IMR-90 (cell line): ENCODE measurements around the gene DPYSL5. TPM values are rescaled to one million over a fixed set of nuclear protein-coding genes. Genes with fewer than 3 reads are reported as not detected.

Experiments
- ATAC-seq: fragments of 200-7000 bp; cut with Tn5 transposase; 2 replicates; pipeline ENCODE4 v1.9.1; 2020; ENCODE audit warnings: low read depth, mild to moderate bottlenecking, moderate library complexity
- BruUV-seq: library from RNA; stranded (reverse); fragments of 400-500 nt; replicated peaks from 2 replicates; lab custom pipeline; 2021; lab: Mats Ljungman, UMichigan
- CTCF ChIA-PET: fragments of 300-600 bp; formaldehyde crosslinking; extraction: SDS; loops from one replicate; lab custom pipeline; 2021; ENCODE audit warnings: antibody characterized with exemption; lab: Yijun Ruan, JAX
- POLR2A ChIA-PET: fragments of 300-600 bp; sonication (Branson Sonifier 250); formaldehyde crosslinking; loops from one replicate; lab custom pipeline; 2022; ENCODE audit warnings: antibody characterized with exemption; ENCODE audit not compliant: unreplicated experiment; lab: Charles Lee
- DNase-seq: peaks from one replicate; pipeline ENCODE4 v3.0.0; 2013
- H2AFZ ChIP-seq: replicated peaks from 2 replicates; pipeline ENCODE3; 2013; ENCODE audit warnings: low read length, mild to moderate bottlenecking; ENCODE audit not compliant: poor library complexity
- H2AK5ac ChIP-seq: 2 replicates; pipeline ENCODE4 v1.6.1; 2013; ENCODE audit warnings: low read depth, low read length, inconsistent platforms
- H2AK9ac ChIP-seq: replicated peaks from 2 replicates; pipeline ENCODE3; 2013; ENCODE audit warnings: mild to moderate bottlenecking, low read depth, low read length, moderate library complexity; ENCODE audit not compliant: poor library complexity
- H2BK120ac ChIP-seq: 2 replicates; pipeline ENCODE4 v1.6.1; 2013; ENCODE audit warnings: low read depth, low read length, inconsistent platforms
- H2BK15ac ChIP-seq: 3 replicates; pipeline ENCODE4 v1.6.1; 2013; ENCODE audit warnings: low read depth, low read length, inconsistent platforms
- H2BK20ac ChIP-seq: 2 replicates; pipeline ENCODE4 v1.6.1; 2013; ENCODE audit warnings: low read depth, mild to moderate bottlenecking, inconsistent platforms, low read length, moderate library complexity
- H2BK5ac ChIP-seq: 2 replicates; pipeline ENCODE4 v1.6.1; 2013; ENCODE audit warnings: mild to moderate bottlenecking, low read depth, low read length, inconsistent platforms; ENCODE audit not compliant: poor library complexity, severe bottlenecking
- H3K14ac ChIP-seq: replicated peaks from 2 replicates; pipeline ENCODE4 v1.6.1; 2013; ENCODE audit warnings: low read depth, low read length, inconsistent platforms
- H3K18ac ChIP-seq: 2 replicates; pipeline ENCODE4 v1.6.1; 2013; ENCODE audit warnings: low read depth, low read length, control low read depth
- H3K23ac ChIP-seq: 2 replicates; pipeline ENCODE4 v1.6.1; 2013; ENCODE audit warnings: low read depth, low read length, inconsistent platforms
- H3K27ac ChIP-seq: 2 replicates; pipeline ENCODE4 v1.5.1; 2013; ENCODE audit warnings: mild to moderate bottlenecking, control low read depth, low read length; ENCODE audit not compliant: insufficient read depth
- H3K27me3 ChIP-seq: 2 replicates; pipeline ENCODE4 v1.6.1; 2013; ENCODE audit warnings: low read length; ENCODE audit not compliant: control insufficient read depth, insufficient read depth
- H3K36me3 ChIP-seq: 2 replicates; pipeline ENCODE4 v1.6.1; 2013; ENCODE audit warnings: low read length, mixed read lengths; ENCODE audit not compliant: control insufficient read depth, insufficient read depth
- H3K4ac ChIP-seq: 2 replicates; pipeline ENCODE4 v1.6.1; 2013; ENCODE audit warnings: low read depth, low read length, inconsistent platforms
- H3K4me1 ChIP-seq: 2 replicates; pipeline ENCODE4 v1.6.1; 2013; ENCODE audit warnings: low read length, mixed read lengths; ENCODE audit not compliant: control insufficient read depth, insufficient read depth
- H3K4me2 ChIP-seq: 2 replicates; pipeline ENCODE4 v1.6.1; 2013; ENCODE audit warnings: low read depth, mild to moderate bottlenecking, control low read depth, low read length, moderate library complexity
- H3K4me3 ChIP-seq: 2 replicates; pipeline ENCODE4 v1.5.1; 2013; ENCODE audit warnings: low read depth, mild to moderate bottlenecking, control low read depth, low read length, moderate library complexity; ENCODE audit not compliant: insufficient read depth
- H3K56ac ChIP-seq: 2 replicates; pipeline ENCODE4 v1.6.1; 2013; ENCODE audit warnings: low read length, inconsistent platforms; ENCODE audit not compliant: insufficient read depth; ENCODE audit errors: extremely low read depth
- H3K79me1 ChIP-seq, 2 experiments: 2 replicates each; pipeline ENCODE4 v1.6.1; 2013; ENCODE audit warnings: low read length in 2 of 2, inconsistent platforms in 1 of 2, low read depth in 1 of 2
- H3K9ac ChIP-seq: 2 replicates; pipeline ENCODE4 v1.6.1; 2013; ENCODE audit warnings: low read depth, low read length, control low read depth
- H3K9me1 ChIP-seq: 2 replicates; pipeline ENCODE4 v1.6.1; 2013; ENCODE audit warnings: low read length, inconsistent platforms; ENCODE audit not compliant: insufficient read depth
- H3K9me3 ChIP-seq: 2 replicates; pipeline ENCODE4 v1.6.1; 2013; ENCODE audit warnings: low read length; ENCODE audit not compliant: control insufficient read depth, insufficient read depth
- H4K20me1 ChIP-seq: 2 replicates; pipeline ENCODE4 v1.6.1; 2013; ENCODE audit warnings: low read length, inconsistent platforms; ENCODE audit not compliant: insufficient read depth
- H4K5ac ChIP-seq: 2 replicates; pipeline ENCODE4 v1.6.1; 2013; ENCODE audit warnings: mild to moderate bottlenecking, low read depth, low read length, control low read depth
- H4K8ac ChIP-seq, 2 experiments: 2 replicates each; pipeline ENCODE4 v1.6.1; 2013; ENCODE audit warnings: low read depth in 2 of 2, low read length in 2 of 2, control low read depth in 1 of 2, inconsistent platforms in 1 of 2
- H4K91ac ChIP-seq: 2 replicates; pipeline ENCODE4 v1.6.1; 2013; ENCODE audit warnings: low read depth, low read length, inconsistent platforms; ENCODE audit not compliant: insufficient read depth
- BHLHE40 ChIP-seq: fragments of 150-350 bp; IDR thresholded peaks from 2 replicates; pipeline ENCODE4 v1.6.1; 2016; ENCODE audit warnings: mild to moderate bottlenecking, low read depth, low read length
- CEBPB ChIP-seq: IDR thresholded peaks from 2 replicates; pipeline ENCODE4 v1.6.1; 2012; ENCODE audit warnings: low read depth, low read length, improper control_type of control experiment
- CHD1 ChIP-seq: IDR thresholded peaks from 2 replicates; pipeline ENCODE4 v1.6.1; 2012; ENCODE audit warnings: low read depth, low read length, improper control_type of control experiment
- CTCF ChIP-seq: conservative IDR thresholded peaks from 2 replicates; pipeline ENCODE4 v1.5.1; 2012; ENCODE audit warnings: mild to moderate bottlenecking, low read depth, low read length, improper control_type of control experiment
- FOS ChIP-seq: fragments of 150-350 bp; IDR thresholded peaks from 2 replicates; pipeline ENCODE4 v1.6.1; 2016; ENCODE audit warnings: low read depth, low read length
- MAFK ChIP-seq: IDR thresholded peaks from 2 replicates; pipeline ENCODE4 v1.6.1; 2012; ENCODE audit warnings: low read depth, low read length, improper control_type of control experiment
- MAZ ChIP-seq: IDR thresholded peaks from 2 replicates; pipeline ENCODE4 v1.6.1; 2012; ENCODE audit warnings: low read depth, mild to moderate bottlenecking, low read length, improper control_type of control experiment, moderate library complexity, borderline replicate concordance
- MXI1 ChIP-seq: IDR thresholded peaks from 2 replicates; pipeline ENCODE4 v1.6.1; 2012; ENCODE audit warnings: low read depth, mild to moderate bottlenecking, low read length, moderate library complexity, borderline replicate concordance
- NFE2L2 ChIP-seq: fragments of 150-350 bp; IDR thresholded peaks from 2 replicates; pipeline ENCODE4 v1.6.1; 2016; ENCODE audit warnings: low read depth, mild to moderate bottlenecking, low read length
- POLR2A ChIP-seq: IDR thresholded peaks from 2 replicates; pipeline ENCODE4 v1.6.1; 2012; ENCODE audit warnings: mild to moderate bottlenecking, low read depth, low read length
- RAD21 ChIP-seq: IDR thresholded peaks from 2 replicates; pipeline ENCODE4 v1.6.1; 2012; ENCODE audit warnings: low read length, improper control_type of control experiment
- RCOR1 ChIP-seq: IDR thresholded peaks from 2 replicates; pipeline ENCODE4 v1.6.1; 2012; ENCODE audit warnings: mild to moderate bottlenecking, low read length, improper control_type of control experiment; ENCODE audit not compliant: insufficient replicate concordance
- RFX5 ChIP-seq: IDR thresholded peaks from 2 replicates; pipeline ENCODE4 v1.8.0; 2012; ENCODE audit warnings: low read depth, mild to moderate bottlenecking, low read length, moderate library complexity
- SMC3 ChIP-seq: fragments of 150-350 bp; IDR thresholded peaks from 2 replicates; pipeline ENCODE4 v1.6.1; 2016; ENCODE audit warnings: low read depth, mild to moderate bottlenecking, antibody characterized with exemption, low read length, moderate library complexity
- WGBS, 2 experiments: methylation state at CpG; one replicate each; pipeline versions ENCODE4 v1.1.5 to v1.1.7; 2013; ENCODE audit warnings: missing lambda C conversion rate in 2 of 2; ENCODE audit not compliant: insufficient read length in 1 of 2; ENCODE audit errors: extremely low coverage in 2 of 2; 5-methylcytosine and 5-hydroxymethylcytosine counted together
- dilution Hi-C: fragments of 300-500 bp; cut with HindIII; formaldehyde crosslinking; loops from one replicate; pipeline ENCODE4 v1.14.3; 2018; ENCODE audit warnings: low sequenced_read_pairs; ENCODE audit not compliant: unreplicated experiment
- in situ Hi-C: fragments of 300-500 bp; cut with MboI; formaldehyde crosslinking; loops from 3 replicates; pipeline ENCODE4 v1.14.3; 2019; ENCODE audit warnings: low sequenced_read_pairs, inconsistent platforms, mixed read lengths
- intact Hi-C: fragments of 100-400 bp; cut with micrococcal nuclease; formaldehyde crosslinking; loops from 2 replicates; pipeline ENCODE4 v1.10.0; 2022
- polyA plus RNA-seq, 3 experiments: library from polyadenylated mRNA; depleted of rRNA; stranded (reverse); fragments of >200 nt; gene quantifications; 2 replicates each; pipeline ENCODE4 v1.2.3, GENCODE V29; 2012; ENCODE audit warnings: low replicate concordance in 1 of 3
- total RNA-seq: library from RNA; depleted of rRNA; stranded (reverse); fragments of >200 nt; gene quantifications from 2 replicates; pipeline ENCODE4 v1.2.3, GENCODE V29; 2012
- TF ChIP-seq, protein P1 (sequence below): fragments of 150-350 bp; IDR thresholded peaks from 2 replicates; pipeline ENCODE4 v1.6.1; 2017; ENCODE audit warnings: mild to moderate bottlenecking, antibody characterized with exemption, low read length, low read depth
- TF ChIP-seq, protein P2 (sequence below): fragments of 150-350 bp; IDR thresholded peaks from 2 replicates; pipeline ENCODE4 v1.6.1; 2016; ENCODE audit warnings: low read depth, mild to moderate bottlenecking, low read length, moderate library complexity, borderline replicate concordance

The DPYSL5 gene
- total and polyA plus RNA-seq, 2 of the 4 experiments (the other 2 are of a cell fraction): not detected

DNA sequence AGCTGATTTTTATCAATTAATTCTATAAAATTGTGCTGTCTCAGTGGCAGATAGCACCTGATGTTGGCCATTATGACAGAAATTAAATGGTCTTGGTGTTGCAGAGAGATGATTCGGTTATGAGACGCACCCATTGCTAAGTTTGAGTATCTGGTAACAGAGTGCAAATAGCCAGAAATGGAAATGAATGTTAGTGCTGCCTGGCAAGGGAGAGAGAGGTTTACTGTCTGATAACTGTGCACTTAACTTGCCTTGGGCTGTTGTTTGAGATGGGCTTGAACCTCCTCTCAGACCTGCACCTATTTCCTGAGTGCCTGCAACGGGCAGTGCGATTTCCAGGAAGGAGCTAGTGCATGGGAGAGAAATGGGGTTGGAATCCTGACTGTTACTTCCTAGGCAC, 11.7 kb downstream of the DPYSL5 start:
- no peak overlapping the region for H2AK9ac ChIP-seq
- in situ Hi-C loops: no loop called here
- H3K23ac ChIP-seq: no peak overlapping the region
- H3K4ac ChIP-seq: no peak overlapping the region
- H3K14ac ChIP-seq: no peak overlapping the region
- H3K4me1 ChIP-seq: no peaks in the 10 kb centered on the region
- no peak overlapping the region for H2BK15ac ChIP-seq
- BruUV-seq: no TSS peak
- intact Hi-C loops: loop anchor here (5.0 kb wide), 1 partner anchor 43 kb away; no protein-coding TSS in a partner anchor
- H4K91ac ChIP-seq: no peak overlapping the region
- H3K18ac ChIP-seq: no peak overlapping the region
- no peak overlapping the region for H3K9ac ChIP-seq
- no peaks in the 10 kb centered on the region for H3K36me3 ChIP-seq
- no peaks in the 10 kb centered on the region for H4K20me1 ChIP-seq
- peaks cover 44% of the 10 kb centered on the region for H3K27me3 ChIP-seq
- DNase-seq (no peak), ATAC-seq (no peak)
- 90% methylated on average over 2 of the region's 4 CpGs; no CpG with 5 or more reads in 1 of the 2 experiments for WGBS, 2 experiments
- ChIA-PET POLR2A (no interaction called here), CTCF (no interaction called here)
- H2BK120ac ChIP-seq: no peak overlapping the region
- TF ChIP-seq BHLHE40 (no peak), MAZ (no peak), RFX5 (no peak), SMC3 (no peak), CHD1 (no peak), FOS (no peak), NFE2L2 (no peak), MAFK (no peak), CTCF (no peak), POLR2A (no peak), CEBPB (no peak), RCOR1 (no peak), MXI1 (no peak), RAD21 (no peak)
- TF ChIP-seq, protein P1, sequence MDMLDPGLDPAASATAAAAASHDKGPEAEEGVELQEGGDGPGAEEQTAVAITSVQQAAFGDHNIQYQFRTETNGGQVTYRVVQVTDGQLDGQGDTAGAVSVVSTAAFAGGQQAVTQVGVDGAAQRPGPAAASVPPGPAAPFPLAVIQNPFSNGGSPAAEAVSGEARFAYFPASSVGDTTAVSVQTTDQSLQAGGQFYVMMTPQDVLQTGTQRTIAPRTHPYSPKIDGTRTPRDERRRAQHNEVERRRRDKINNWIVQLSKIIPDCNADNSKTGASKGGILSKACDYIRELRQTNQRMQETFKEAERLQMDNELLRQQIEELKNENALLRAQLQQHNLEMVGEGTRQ: no peak
- TF ChIP-seq, protein P2, sequence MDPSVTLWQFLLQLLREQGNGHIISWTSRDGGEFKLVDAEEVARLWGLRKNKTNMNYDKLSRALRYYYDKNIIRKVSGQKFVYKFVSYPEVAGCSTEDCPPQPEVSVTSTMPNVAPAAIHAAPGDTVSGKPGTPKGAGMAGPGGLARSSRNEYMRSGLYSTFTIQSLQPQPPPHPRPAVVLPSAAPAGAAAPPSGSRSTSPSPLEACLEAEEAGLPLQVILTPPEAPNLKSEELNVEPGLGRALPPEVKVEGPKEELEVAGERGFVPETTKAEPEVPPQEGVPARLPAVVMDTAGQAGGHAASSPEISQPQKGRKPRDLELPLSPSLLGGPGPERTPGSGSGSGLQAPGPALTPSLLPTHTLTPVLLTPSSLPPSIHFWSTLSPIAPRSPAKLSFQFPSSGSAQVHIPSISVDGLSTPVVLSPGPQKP: no peak
- H2BK20ac ChIP-seq: no peak overlapping the region
- H3K9me1 ChIP-seq: no peaks in the 10 kb centered on the region
- no peak overlapping the region for H4K5ac ChIP-seq
- no peak overlapping the region for H3K4me3 ChIP-seq
- H3K56ac ChIP-seq: no peak overlapping the region
- no peak overlapping the region for H3K4me2 ChIP-seq
- no peak overlapping the region for H2BK5ac ChIP-seq
- no peak overlapping the region for H4K8ac ChIP-seq
- no peaks in the 10 kb centered on the region for H3K9me3 ChIP-seq
- dilution Hi-C loops: no loop called here
- H2AFZ ChIP-seq: no peak overlapping the region
- H3K79me1 ChIP-seq: no peaks in the 10 kb centered on the region
- H2AK5ac ChIP-seq: no peak overlapping the region
- no peak overlapping the region for H3K27ac ChIP-seq
